ENCODE results near the gene FRAS1.

DNA sequence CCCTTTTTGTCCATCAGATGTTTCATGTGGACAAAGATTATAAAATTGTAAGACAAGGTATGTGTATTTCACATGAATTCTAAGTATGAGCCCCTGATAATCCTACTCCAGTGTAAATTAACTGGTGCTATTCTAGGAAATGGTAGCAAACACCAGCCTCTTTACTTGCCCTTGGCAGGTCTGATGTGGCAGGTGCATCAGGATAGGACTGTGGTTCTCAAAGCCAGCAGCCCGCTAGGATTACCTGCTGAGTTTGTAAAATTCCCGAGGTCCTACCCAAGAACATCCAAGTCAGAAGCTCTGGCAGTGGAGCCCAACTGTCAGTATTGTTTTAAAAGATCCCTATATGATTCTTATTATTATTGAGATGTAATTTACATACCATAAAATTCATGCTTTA is 320.4 kb downstream of the FRAS1 start:
- TF ChIP-seq NFRKB (IDR thresholded peaks at IDR 0.05) (no peak), PKNOX1 (IDR thresholded peaks at IDR 0.05) (no peak), FOXA1 (IDR thresholded peaks at IDR 0.05) (no peak), BHLHE40 (IDR thresholded peaks at IDR 0.05; ENCODE audit: borderline replicate concordance) (no peak), TARDBP (IDR thresholded peaks at IDR 0.05) (no peak), SP1 (IDR thresholded peaks at IDR 0.05) (no peak)

All from HEK293T (cell line).